MCF 10A (cell line): ENCODE measurements around the gene TBC1D10A. TPM values are rescaled to one million over a fixed set of nuclear protein-coding genes. Genes with fewer than 3 reads are reported as not detected.

Source experiments
- BruUV-seq: library from RNA; stranded (reverse); fragments of 400-500 nt; replicated peaks from 2 replicates; lab custom pipeline; 2021; lab: Mats Ljungman, UMichigan
- CTCF ChIA-PET: fragments of 300-600 bp; sonication (Branson Sonifier 250); formaldehyde crosslinking; extraction: SDS; loops from one replicate; lab custom pipeline; 2021; ENCODE audit warnings: antibody characterized with exemption, inconsistent platforms; lab: Yijun Ruan, JAX
- POLR2A ChIA-PET: fragments of 300-600, 350-650 bp; sonication (Branson Sonifier 250); formaldehyde crosslinking; extraction: SDS; loops from one replicate; lab custom pipeline; 2020; ENCODE audit warnings: antibody characterized with exemption, inconsistent platforms; lab: Yijun Ruan, JAX
- DNase-seq: peaks from one replicate; pipeline ENCODE4 v3.0.0-alpha.2; 2018; ENCODE audit not compliant: unreplicated experiment
- H3K27ac Mint-ChIP-seq: one replicate; pipeline ENCODE4 v1.8.0; 2022; ENCODE audit warnings: mild to moderate bottlenecking, low read depth, mixed read lengths; ENCODE audit not compliant: unreplicated experiment
- H3K27me3 Mint-ChIP-seq: one replicate; pipeline ENCODE4 v1.8.0; 2022; ENCODE audit warnings: mixed read lengths; ENCODE audit not compliant: insufficient read depth, unreplicated experiment
- H3K36me3 Mint-ChIP-seq: one replicate; pipeline ENCODE4 v1.8.0; 2022; ENCODE audit warnings: mild to moderate bottlenecking, moderate library complexity, mixed read lengths; ENCODE audit not compliant: insufficient read depth, unreplicated experiment
- H3K4me1 Mint-ChIP-seq: one replicate; pipeline ENCODE4 v1.8.0; 2022; ENCODE audit warnings: mixed read lengths; ENCODE audit not compliant: insufficient read depth, unreplicated experiment
- H3K4me3 Mint-ChIP-seq: one replicate; pipeline ENCODE4 v1.8.0; 2022; ENCODE audit warnings: mild to moderate bottlenecking, moderate library complexity, mixed read lengths; ENCODE audit not compliant: unreplicated experiment
- H3K9me3 Mint-ChIP-seq: one replicate; pipeline ENCODE4 v1.8.0; 2022; ENCODE audit warnings: mixed read lengths; ENCODE audit not compliant: unreplicated experiment
- intact Hi-C: fragments of 100-400 bp; cut with micrococcal nuclease; formaldehyde crosslinking; loops from 2 replicates; pipeline ENCODE4 v1.14.1; 2022
- total RNA-seq: library from RNA; stranded (reverse); gene quantifications from 2 replicates; pipeline ENCODE4 v1.2.3, GENCODE V29; 2022
- TF ChIP-seq, protein P1 (sequence below): fragments of 200-600 bp; IDR thresholded peaks from one replicate; pipeline ENCODE4 v1.8.0; 2022; ENCODE audit warnings: antibody characterized with exemption, mild to moderate bottlenecking; ENCODE audit not compliant: unreplicated experiment

The TBC1D10A gene
- total RNA-seq, 1 experiment from 2014 or later, result 11.1 TPM

DNA sequence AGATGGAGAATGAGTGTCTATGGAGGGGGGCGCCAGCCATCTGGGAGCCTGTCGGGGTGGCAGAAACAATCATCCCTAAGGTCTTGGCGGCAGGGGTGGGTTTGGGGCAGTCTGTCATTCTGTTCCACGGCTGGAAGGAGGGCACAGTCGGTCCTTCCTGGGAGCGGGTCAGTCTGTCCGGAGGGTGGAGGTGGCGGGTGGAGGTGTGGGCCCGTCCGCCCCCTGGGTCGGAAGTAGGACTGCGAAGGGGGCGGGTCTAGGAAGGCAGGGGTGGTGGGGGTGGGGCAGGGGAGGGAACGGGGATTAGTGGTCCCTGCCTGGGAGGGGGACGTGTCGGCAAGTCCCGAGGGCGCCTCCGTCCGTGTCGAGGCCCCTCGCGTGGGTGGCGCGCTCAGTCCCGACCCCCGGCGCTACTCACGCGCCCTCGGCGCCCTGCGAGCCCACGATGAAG lies 461 bp downstream of the TBC1D10A start:
- intact Hi-C loops, result loop anchor here (2.0 kb wide), 1 partner anchor 63 kb away; no protein-coding TSS in a partner anchor
- DNase-seq, result no peak
- CTCF ChIA-PET, result interaction anchor here (0.6 to 4.0 kb wide), 5 partner anchors 8 to 64 kb away, joined by 3 to 43 read pairs (median 7); partner anchors contain the start of gene CASTOR1
- TF ChIP-seq, protein P1, sequence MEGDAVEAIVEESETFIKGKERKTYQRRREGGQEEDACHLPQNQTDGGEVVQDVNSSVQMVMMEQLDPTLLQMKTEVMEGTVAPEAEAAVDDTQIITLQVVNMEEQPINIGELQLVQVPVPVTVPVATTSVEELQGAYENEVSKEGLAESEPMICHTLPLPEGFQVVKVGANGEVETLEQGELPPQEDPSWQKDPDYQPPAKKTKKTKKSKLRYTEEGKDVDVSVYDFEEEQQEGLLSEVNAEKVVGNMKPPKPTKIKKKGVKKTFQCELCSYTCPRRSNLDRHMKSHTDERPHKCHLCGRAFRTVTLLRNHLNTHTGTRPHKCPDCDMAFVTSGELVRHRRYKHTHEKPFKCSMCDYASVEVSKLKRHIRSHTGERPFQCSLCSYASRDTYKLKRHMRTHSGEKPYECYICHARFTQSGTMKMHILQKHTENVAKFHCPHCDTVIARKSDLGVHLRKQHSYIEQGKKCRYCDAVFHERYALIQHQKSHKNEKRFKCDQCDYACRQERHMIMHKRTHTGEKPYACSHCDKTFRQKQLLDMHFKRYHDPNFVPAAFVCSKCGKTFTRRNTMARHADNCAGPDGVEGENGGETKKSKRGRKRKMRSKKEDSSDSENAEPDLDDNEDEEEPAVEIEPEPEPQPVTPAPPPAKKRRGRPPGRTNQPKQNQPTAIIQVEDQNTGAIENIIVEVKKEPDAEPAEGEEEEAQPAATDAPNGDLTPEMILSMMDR, result no peak
- H3K27me3 Mint-ChIP-seq, result no peaks in the 10 kb centered on the region
- no peaks in the 10 kb centered on the region for H3K9me3 Mint-ChIP-seq
- peak overlapping the region; percentile 71 for H3K4me3 Mint-ChIP-seq
- peaks cover 23% of the 10 kb centered on the region for H3K4me1 Mint-ChIP-seq
- BruUV-seq, result no TSS peak
- POLR2A ChIA-PET, result interaction anchor here (0.6 to 7.5 kb wide), 18 partner anchors 13 to 687 kb away, joined by 3 to 109 read pairs (median 5); partner anchors contain the start of genes CASTOR1, CCDC157 and SF3A1
- H3K27ac Mint-ChIP-seq, result no peak overlapping the region
- peaks cover 11% of the 10 kb centered on the region for H3K36me3 Mint-ChIP-seq

DNA sequence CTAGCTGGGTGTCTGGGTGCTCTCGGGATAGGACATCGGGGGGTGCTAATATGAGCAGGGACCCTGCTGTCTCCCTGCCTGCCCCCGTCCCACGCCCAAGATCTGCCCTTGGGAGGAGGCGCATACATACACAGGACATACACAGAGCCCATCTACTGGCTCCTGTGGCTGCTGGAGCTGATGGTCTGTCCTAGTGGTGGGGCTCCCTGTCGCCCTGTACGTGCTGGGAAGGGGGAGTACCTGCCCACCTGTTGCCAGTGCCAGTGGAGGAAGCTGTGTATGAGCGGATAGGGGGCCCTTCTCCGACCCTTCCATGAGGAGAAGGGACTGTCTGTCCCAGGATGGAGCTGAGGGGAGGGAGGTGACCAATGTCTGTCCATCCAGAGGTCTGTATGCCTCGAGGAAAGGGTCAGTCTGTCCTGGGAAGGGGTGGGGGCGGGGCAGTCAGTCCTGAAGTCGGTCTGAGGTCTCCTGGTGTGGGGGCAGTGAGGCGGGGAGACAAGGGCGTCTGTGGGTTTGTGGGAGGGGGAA lies 952 bp downstream of the TBC1D10A start:
- Mint-ChIP-seq H3K4me1 (peaks cover 23% of the 10 kb centered on the region), H3K9me3 (no peaks in the 10 kb centered on the region), H3K36me3 (peaks cover 9% of the 10 kb centered on the region), H3K27me3 (no peaks in the 10 kb centered on the region), H3K27ac (peak overlapping the region; percentile 78), H3K4me3 (peak overlapping the region; percentile 71)
- TF ChIP-seq, protein P1, result no peak
- CTCF ChIA-PET, result interaction anchor here (0.6 to 4.0 kb wide), 4 partner anchors 8 to 221 kb away, joined by 4 to 43 read pairs (median 6); partner anchors contain the start of gene CASTOR1
- DNase-seq, result no peak
- POLR2A ChIA-PET, result interaction anchor here (0.6 to 7.5 kb wide), 7 partner anchors 13 to 687 kb away, joined by 3 to 109 read pairs (median 4); partner anchors contain the start of genes CASTOR1, CCDC157 and SF3A1
- intact Hi-C loops, result loop anchor here (2.0 kb wide), 1 partner anchor 63 kb away; no protein-coding TSS in a partner anchor
- BruUV-seq, result no TSS peak

DNA sequence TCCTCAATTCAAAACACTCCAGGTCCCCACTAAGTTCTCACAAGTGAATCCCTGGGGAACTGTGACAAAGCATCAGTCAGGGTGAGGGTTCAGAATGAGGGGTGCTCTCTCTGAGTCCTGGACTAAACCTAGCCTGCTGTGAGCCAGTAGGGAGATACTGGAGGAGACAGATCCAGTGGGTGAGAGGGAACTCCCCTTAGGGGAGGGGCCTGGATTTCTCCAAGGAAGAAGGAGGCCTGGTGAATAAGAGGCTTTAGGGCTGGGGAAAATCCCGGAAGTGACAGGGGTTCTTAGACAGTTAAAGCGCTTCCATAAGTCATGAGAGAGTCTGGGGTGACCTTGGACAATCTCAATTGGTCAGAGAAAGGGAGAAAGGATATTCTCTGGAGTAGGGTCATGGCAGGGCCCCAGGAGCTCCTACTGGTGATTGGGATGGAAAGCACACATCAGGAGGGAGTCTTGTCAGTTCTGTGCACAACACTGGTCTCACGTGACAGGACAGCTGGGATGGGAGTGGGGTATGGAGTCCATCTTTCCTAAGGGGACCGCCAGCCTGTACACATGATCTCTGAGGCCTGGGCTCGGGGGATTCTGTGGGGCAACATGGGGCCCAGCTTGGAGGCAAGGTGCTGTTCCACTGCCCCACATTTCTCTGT lies 1.5 kb downstream of the TBC1D10A start:
- CTCF ChIA-PET, result interaction anchor here (0.6 to 4.0 kb wide), 5 partner anchors 19 to 221 kb away, joined by 4 to 43 read pairs (median 4); partner anchors contain the start of gene CASTOR1
- no TSS peak for BruUV-seq
- Mint-ChIP-seq H3K27me3 (no peaks in the 10 kb centered on the region), H3K9me3 (no peaks in the 10 kb centered on the region), H3K4me3 (peak overlapping the region; percentile 71), H3K4me1 (peaks cover 23% of the 10 kb centered on the region), H3K36me3 (peaks cover 3% of the 10 kb centered on the region), H3K27ac (peak overlapping the region; percentile 78)
- peak; percentile 86 for DNase-seq
- intact Hi-C loops, result no loop called here
- TF ChIP-seq, protein P1, result no peak
- POLR2A ChIA-PET, result interaction anchor here (0.6 to 7.5 kb wide), 8 partner anchors 12 to 72 kb away, joined by 3 to 109 read pairs (median 4); partner anchors contain the start of genes CASTOR1, CCDC157 and SF3A1
